ENCODE measurements around the gene PLPPR5. TPM values are rescaled to one million over a fixed set of nuclear protein-coding genes. Genes with fewer than 3 reads are reported as not detected.

PLPPR5 gene
- total RNA-seq, 1 experiment from 2014 or later = not detected

- intact Hi-C loops (cut with micrococcal nuclease) = no loop called here
- POLR2A ChIA-PET = no interaction called here
- no peak overlapping the region for H3K4me2 ChIP-seq (ENCODE audit: low read length)
- no peaks in the 10 kb centered on the region for H3K9me3 ChIP-seq (ENCODE audit: control insufficient read depth in 1 of 2, insufficient read depth in 1 of 2, low read depth in 1 of 2, low read length in 2 of 2)
- BruUV-seq (replicated peaks) = no TSS peak
- H4K20me1 ChIP-seq (ENCODE audit: insufficient read depth) = no peaks in the 10 kb centered on the region
- H3K4me3 ChIP-seq (replicated peaks in 1 of 2; ENCODE audit: low read depth in 1 of 2, low read length in 2 of 2) = no peak overlapping the region
- H3K9ac ChIP-seq (ENCODE audit: low read length) = no peak overlapping the region
- no peaks in the 10 kb centered on the region for H3K27me3 ChIP-seq (ENCODE audit: insufficient read depth, low read length)
- no peaks in the 10 kb centered on the region for H3K9me2 ChIP-seq (ENCODE audit: insufficient read depth)
- RAD21 ChIA-PET (ENCODE audit: low non-redundant PET in 1 of 2, low total read pairs in 2 of 2, uncharacterized antibody in 2 of 2, unreplicated experiment in 2 of 2) = no interaction called here
- H2AFZ ChIP-seq (ENCODE audit: low read depth, low read length, poor library complexity, severe bottlenecking) = no peak overlapping the region
- CTCF ChIA-PET = no interaction called here
- TF ChIP-seq EZH2 (IDR thresholded peaks at IDR 0.05) (no peak), TCF7L2 (IDR thresholded peaks at IDR 0.05; ENCODE audit: borderline replicate concordance, extremely low read depth, insufficient read depth, insufficient read length) (no peak)
- H3K36me3 ChIP-seq (ENCODE audit: control insufficient read depth in 1 of 2, insufficient read depth in 2 of 2, low read length in 2 of 2) = no peaks in the 10 kb centered on the region
- ATAC-seq (no peak), DNase-seq (ENCODE audit: low read depth, low spot score) (no peak)
- no peaks in the 10 kb centered on the region for H3K4me1 ChIP-seq (ENCODE audit: control insufficient read depth in 1 of 2, insufficient read depth in 2 of 2, low read length in 2 of 2)
- H3K79me2 ChIP-seq (ENCODE audit: insufficient read depth, low read length) = no peaks in the 10 kb centered on the region
- no peak overlapping the region for H3K27ac ChIP-seq (ENCODE audit: low read depth, low read length)
Observed at GRCh38 chr1:98939471-98939870, 65.2 kb downstream of the PLPPR5 start.

- Histone ChIP-seq H3K36me3 (ENCODE audit: control insufficient read depth in 1 of 2, insufficient read depth in 2 of 2, low read length in 2 of 2) (no peaks in the 10 kb centered on the region), H3K9ac (ENCODE audit: low read length) (no peak overlapping the region), H3K79me2 (ENCODE audit: insufficient read depth, low read length) (no peaks in the 10 kb centered on the region), H3K4me3 (replicated peaks in 1 of 2; ENCODE audit: low read depth in 1 of 2, low read length in 2 of 2) (no peak overlapping the region), H3K4me2 (ENCODE audit: low read length) (no peak overlapping the region), H4K20me1 (ENCODE audit: insufficient read depth) (no peaks in the 10 kb centered on the region), H3K9me2 (ENCODE audit: insufficient read depth) (no peaks in the 10 kb centered on the region), H3K27me3 (ENCODE audit: insufficient read depth, low read length) (no peaks in the 10 kb centered on the region), H3K27ac (ENCODE audit: low read depth, low read length) (no peak overlapping the region), H2AFZ (ENCODE audit: low read depth, low read length, poor library complexity, severe bottlenecking) (no peak overlapping the region), H3K9me3 (ENCODE audit: control insufficient read depth in 1 of 2, insufficient read depth in 1 of 2, low read depth in 1 of 2, low read length in 2 of 2) (no peaks in the 10 kb centered on the region), H3K4me1 (ENCODE audit: control insufficient read depth in 1 of 2, insufficient read depth in 2 of 2, low read length in 2 of 2) (no peaks in the 10 kb centered on the region)
- RAD21 ChIA-PET (ENCODE audit: low non-redundant PET in 1 of 2, low total read pairs in 2 of 2, uncharacterized antibody in 2 of 2, unreplicated experiment in 2 of 2) = no interaction called here
- CTCF ChIA-PET = no interaction called here
- ATAC-seq (no peak), DNase-seq (ENCODE audit: low read depth, low spot score) (no peak)
- BruUV-seq (replicated peaks) = no TSS peak
- POLR2A ChIA-PET = no interaction called here
- intact Hi-C loops (cut with micrococcal nuclease) = no loop called here
- no peak for TF ChIP-seq POLR2AphosphoS5 (IDR thresholded peaks at IDR 0.05; ENCODE audit: low read depth, low read length)
- TF ChIP-seq SP1 (IDR thresholded peaks at IDR 0.05; ENCODE audit: low read depth) = no peak
- TF ChIP-seq JUND (IDR thresholded peaks at IDR 0.05) = no peak
- no peak for TF ChIP-seq SIN3A (IDR thresholded peaks at IDR 0.05; ENCODE audit: low read depth)
- TF ChIP-seq ZFX (IDR thresholded peaks at IDR 0.05) = no peak
- TF ChIP-seq YY1 (IDR thresholded peaks at IDR 0.05; ENCODE audit: extremely low read depth, insufficient replicate concordance, low read depth, low read length) = no peak
- TF ChIP-seq POLR2A (IDR thresholded peaks at IDR 0.05; ENCODE audit: borderline replicate concordance, extremely low read depth, insufficient read depth, insufficient read length) = no peak
- TF ChIP-seq REST (IDR thresholded peaks at IDR 0.05; ENCODE audit: low read depth) = no peak
- no peak for TF ChIP-seq EZH2phosphoT487 (IDR thresholded peaks at IDR 0.05; ENCODE audit: borderline replicate concordance)
- TF ChIP-seq EGR1 (IDR thresholded peaks at IDR 0.05; ENCODE audit: low read depth) = no peak
- TF ChIP-seq CTCF (IDR thresholded peaks at IDR 0.05 in 2 of 3, conservative IDR thresholded peaks at IDR 0.05 in 1 of 3; ENCODE audit: borderline replicate concordance in 1 of 3, insufficient read depth in 1 of 3, low read depth in 2 of 3, low read length in 2 of 3) = no peak
- no peak for TF ChIP-seq EZH2 (IDR thresholded peaks at IDR 0.05)
- TF ChIP-seq ELF1 (IDR thresholded peaks at IDR 0.05; ENCODE audit: borderline replicate concordance, low read depth) = no peak
- TF ChIP-seq RAD21 (IDR thresholded peaks at IDR 0.05; ENCODE audit: low read depth) = no peak
Observed at GRCh38 chr1:98937347-98937746, 67.3 kb downstream of the PLPPR5 start.
